Activated T-helper 1 cell treated with Interleukin-2 at 50 U/mL for 16 hours (primary cell): ENCODE results near the gene CCR2.
A peak's percentile ranks its signal among the peaks of the same experiment; 100 is the strongest.

Source experiments
- DNase-seq: peaks from one replicate; pipeline ENCODE4 v3.0.0-alpha.2; 2020; ENCODE audit warnings: low read depth

The CCR2 gene

DNA sequence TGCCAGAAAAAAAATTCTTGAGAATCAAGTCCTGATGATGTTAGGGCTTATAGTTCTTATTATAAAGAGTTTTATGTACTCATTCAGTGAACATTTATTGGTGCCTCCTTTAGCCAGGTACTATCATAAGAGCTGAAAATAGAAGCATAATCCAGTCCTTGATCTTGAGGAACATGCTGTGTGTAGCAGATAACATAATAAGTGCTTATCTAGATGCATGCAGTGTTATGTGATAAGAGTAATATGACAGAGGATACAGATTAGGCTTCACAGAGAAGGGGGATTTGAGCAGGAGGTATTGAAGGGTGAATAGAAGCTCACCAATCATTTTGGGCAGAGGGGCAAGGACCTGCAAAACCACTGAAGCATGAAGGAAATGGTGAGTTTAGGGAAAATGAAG is 1.1 kb downstream of the CCR2 start:
- DNase-seq = no peak

DNA sequence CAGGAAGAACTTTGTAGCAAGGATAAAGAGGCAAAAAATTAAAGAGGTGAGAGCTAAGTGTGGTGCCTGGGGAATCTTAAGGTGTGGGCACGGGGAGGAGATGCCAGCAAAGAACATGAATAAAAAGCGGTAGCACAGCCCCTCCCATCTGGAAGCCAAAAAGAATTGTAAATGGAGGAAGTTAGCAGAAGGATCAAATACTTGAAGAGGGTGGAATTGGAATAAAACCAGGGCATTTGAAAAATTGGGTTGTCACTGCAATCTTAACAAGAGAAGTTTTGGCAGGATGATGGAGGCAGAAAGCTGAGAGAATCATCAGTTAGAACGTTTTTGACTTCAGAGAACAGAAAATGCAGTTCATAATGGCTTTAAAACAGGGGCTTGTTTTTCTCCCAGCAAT is 2.4 kb downstream of the CCR2 start:
- DNase-seq = no peak

DNA sequence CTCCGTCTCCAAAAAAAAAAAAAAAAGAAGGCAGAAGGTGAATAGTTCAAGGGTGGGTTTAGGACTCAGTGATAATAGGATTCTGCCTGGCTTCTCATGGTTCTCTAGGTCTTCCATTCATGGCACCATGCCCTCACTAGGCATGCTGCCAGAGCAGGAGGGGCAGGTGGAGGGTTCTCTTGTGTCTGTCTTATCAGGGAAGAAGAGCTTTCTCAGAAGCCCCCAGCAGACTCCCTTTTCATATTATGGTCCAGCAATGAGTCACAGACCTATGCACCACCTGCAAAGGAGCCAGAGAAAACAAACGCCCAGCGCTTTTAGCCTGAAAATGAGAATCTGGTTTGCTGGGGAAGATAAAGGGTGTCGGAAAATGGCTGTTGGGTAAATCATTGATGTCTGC is 3.0 kb downstream of the CCR2 start:
- no peak for DNase-seq

DNA sequence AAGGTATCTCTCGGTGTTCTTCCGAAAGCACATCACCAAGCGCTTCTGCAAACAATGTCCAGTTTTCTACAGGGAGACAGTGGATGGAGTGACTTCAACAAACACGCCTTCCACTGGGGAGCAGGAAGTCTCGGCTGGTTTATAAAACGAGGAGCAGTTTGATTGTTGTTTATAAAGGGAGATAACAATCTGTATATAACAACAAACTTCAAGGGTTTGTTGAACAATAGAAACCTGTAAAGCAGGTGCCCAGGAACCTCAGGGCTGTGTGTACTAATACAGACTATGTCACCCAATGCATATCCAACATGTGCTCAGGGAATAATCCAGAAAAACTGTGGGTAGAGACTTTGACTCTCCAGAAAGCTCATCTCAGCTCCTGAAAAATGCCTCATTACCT is 4.6 kb downstream of the CCR2 start:
- no peak for DNase-seq

DNA sequence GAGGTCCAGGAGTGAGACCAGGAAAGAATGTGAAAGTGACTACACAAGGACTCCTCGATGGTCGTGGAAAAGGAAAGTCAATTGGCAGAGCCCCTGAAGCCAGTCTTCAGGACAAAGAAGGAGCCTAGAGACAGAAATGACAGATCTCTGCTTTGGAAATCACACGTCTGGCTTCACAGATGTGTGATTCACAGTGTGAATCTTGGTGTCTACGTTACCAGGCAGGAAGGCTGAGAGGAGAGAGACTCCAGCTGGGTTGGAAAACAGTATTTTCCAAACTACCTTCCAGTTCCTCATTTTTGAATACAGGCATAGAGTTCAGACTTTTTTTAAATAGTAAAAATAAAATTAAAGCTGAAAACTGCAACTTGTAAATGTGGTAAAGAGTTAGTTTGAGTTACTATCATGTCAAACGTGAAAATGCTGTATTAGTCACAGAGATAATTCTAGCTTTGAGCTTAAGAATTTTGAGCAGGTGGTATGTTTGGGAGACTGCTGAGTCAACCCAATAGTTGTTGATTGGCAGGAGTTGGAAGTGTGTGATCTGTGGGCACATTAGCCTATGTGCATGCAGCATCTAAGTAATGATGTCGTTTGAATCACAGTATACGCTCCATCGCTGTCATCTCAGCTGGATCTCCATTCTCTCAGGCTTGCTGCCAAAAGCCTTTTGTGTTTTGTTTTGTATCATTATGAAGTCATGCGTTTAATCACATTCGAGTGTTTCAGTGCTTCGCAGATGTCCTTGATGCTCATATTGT is 6.0 kb downstream of the CCR2 start:
- DNase-seq = no peak

DNA sequence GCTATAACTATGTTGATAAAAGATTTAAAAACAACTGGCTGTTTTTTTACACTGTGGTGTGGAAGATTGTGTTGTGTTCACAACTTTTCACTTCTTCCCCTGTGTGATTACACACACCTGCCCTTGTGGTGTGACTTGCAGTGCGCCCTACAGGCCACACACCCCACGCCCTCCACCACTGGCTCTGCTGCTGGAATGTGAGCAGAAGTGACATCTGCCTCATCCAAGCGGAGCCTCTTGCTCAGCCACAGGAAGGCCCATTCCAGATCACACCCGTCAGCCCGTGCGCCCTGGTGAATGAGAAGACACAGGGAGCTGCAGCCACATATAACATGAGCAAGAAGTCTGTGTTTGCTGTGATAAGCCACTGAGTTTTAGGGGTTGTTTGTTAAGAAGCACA is 7.0 kb downstream of the CCR2 start:
- DNase-seq = no peak

DNA sequence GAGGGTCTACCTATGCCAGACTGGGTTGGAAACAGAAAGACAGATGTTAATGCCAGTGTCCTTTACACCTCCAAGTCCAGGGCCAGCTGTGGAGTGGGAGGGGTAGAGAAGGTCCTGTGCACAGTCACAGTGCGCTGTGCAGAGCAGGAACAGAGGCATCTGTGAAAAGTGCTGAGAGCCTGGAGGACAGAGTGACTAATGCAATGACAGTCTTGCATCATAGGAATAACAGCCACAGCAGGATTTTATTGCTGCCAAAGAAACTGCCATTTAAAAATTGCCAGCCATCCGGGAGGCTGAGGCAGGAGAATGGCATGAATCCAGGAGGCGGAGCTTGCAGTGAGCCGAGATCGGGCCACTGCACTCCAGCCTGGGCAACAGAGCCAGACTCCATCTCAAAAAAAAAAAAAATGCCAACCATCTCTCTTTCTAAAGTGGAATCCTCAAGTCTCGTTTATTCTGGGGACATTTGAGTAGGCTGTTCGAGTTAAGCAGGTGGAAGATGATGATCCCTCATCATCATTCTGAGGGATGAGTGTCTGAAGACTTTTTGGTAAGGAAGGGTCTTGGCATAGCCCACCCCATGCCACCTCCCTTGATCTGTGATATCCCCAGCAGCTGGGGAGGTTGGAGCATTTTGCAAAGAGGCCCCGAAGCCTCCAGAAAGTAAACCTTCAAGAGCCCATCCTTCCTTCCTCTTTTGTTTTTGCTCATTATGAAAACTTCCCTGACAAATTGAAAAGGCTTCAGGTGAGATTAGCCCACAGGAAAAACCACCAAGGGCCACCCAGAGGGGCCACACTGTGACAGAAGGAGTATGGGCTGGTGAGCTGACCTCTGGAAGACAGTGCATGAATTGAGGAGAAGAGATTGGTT is 7.7 kb downstream of the CCR2 start:
- DNase-seq = no peak

DNA sequence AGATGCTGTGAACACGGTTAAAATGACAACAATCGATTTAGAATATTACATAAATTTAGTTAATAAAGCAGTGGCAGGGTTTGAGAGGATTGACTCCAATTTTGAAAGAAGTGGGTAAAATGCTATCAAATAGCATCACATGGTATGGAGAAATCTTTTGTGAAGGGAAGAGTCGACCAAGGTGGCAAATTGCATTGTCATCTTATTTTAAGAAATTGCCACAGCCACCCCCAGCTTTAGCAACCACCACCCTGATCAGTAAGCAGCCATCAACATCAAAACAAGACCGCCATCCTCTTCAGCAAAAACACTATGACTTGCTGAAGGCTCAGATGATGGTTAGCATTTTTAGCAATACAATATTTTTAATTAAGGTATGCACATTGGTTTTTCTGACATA is 11.1 kb downstream of the CCR2 start:
- no peak for DNase-seq

DNA sequence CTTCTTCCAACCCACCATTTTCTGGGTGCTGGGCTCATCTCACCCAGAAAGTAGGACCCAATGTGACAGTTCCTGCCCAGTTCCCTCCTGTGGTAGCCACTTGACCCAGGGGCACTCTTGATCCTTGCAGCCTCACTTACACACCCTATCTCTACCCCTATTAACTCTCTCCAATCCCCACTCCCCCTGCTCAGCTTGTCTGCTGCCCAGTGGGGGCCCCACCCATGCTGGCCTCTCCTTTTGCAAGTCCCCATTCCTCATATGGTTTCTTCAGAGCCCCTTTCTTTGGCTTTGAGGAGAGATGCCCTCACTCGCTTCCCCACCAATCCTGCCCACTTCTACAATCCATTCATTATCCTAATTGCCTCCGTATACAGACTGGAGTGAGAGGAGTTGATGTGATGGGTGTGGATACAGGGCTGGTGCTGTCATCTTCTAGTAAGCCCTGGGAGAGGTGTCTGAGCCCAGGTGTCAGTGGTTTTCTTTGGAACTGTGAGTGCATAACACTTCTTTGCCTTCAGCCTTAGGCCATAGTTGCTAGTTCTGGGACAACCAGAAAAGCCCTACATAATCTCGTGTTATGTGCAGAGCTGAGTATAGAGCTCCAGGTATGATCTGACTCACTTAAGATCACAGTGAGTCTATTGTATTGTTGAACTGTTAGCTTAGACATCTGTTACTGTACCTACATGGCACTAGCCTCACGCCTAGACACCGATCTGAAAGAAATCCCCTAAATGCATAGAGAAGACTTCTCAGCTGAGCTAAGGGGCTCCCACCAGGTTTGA is 12.0 kb downstream of the CCR2 start:
- no peak for DNase-seq

DNA sequence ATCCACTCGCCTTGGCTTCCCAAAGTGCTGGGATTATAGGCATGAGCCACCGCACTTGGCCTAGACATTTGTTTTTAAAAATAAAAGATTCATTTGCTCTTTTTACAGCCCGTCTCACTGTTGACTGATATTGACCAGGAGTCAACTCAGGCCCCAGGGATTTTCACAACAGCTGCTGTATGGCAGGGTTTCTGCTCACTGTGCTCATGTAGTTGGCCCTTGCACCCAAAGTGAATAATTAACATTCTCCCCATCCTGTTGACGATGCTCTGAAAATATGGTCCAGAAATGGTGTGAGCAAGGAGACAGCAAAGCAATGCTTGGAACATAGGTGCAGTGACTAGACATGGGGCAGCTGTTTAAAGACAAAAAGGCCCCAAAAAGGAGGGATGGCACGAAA is 13.9 kb downstream of the CCR2 start:
- DNase-seq = no peak

DNA sequence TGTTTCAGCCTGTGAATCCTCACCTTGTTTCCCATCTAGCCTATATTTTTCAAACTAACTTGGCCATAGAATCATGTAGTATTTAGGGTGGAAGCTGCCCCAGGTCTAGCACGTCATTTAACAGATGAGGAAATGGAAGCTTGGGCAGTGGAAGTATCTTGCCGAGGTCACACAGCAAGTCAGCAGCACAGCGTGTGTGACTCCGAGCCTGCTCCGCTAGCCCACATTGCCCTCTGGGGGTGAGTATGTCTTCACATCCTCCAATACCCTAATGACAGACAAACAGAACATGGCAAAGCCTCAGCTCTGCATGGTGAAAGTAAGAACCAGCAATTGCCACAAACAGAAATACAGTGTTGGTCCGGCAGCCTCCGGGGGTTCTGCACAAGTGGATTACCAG is 14.7 kb downstream of the CCR2 start:
- peak; percentile 48 for DNase-seq

DNA sequence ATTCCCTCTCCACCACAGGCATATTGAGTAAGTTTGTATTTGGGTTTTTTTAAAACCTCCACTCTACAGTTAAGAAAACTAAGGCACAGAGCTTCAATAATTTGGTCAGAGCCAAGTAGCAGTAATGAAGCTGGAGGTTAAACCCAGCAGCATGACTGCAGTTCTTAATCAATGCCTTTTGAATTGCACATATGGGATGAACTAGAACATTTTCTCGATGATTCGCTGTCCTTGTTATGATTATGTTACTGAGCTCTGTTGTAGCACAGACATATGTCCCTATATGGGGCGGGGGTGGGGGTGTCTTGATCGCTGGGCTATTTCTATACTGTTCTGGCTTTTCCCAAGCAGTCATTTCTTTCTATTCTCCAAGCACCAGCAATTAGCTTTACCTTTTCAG is 15.2 kb downstream of the CCR2 start:
- no peak for DNase-seq

DNA sequence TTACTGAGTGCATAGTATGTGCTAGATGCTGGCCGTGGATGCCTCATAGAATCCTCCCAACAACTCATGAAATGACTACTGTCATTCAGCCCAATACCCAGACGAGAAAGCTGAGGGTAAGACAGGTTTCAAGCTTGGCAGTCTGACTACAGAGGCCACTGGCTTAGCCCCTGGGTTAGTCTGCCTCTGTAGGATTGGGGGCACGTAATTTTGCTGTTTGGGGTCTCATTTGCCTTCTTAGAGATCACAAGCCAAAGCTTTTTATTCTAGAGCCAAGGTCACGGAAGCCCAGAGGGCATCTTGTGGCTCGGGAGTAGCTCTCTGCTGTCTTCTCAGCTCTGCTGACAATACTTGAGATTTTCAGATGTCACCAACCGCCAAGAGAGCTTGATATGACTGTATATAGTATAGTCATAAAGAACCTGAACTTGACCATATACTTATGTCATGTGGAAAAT is 15.8 kb downstream of the CCR2 start:
- DNase-seq = no peak

DNA sequence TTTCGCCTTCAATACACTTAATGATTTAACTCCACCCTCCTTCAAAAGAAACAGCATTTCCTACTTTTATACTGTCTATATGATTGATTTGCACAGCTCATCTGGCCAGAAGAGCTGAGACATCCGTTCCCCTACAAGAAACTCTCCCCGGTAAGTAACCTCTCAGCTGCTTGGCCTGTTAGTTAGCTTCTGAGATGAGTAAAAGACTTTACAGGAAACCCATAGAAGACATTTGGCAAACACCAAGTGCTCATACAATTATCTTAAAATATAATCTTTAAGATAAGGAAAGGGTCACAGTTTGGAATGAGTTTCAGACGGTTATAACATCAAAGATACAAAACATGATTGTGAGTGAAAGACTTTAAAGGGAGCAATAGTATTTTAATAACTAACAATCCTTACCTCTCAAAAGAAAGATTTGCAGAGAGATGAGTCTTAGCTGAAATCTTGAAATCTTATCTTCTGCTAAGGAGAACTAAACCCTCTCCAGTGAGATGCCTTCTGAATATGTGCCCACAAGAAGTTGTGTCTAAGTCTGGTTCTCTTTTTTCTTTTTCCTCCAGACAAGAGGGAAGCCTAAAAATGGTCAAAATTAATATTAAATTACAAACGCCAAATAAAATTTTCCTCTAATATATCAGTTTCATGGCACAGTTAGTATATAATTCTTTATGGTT is 17.1 kb downstream of the CCR2 start, which contains the start of gene CCR5:
Gene CCR5, plus strand, starts transcription at position 108 of the 680 bp plus-strand sequence. CDS start 1,957 bp downstream, outside the sequence.
- no peak for DNase-seq

DNA sequence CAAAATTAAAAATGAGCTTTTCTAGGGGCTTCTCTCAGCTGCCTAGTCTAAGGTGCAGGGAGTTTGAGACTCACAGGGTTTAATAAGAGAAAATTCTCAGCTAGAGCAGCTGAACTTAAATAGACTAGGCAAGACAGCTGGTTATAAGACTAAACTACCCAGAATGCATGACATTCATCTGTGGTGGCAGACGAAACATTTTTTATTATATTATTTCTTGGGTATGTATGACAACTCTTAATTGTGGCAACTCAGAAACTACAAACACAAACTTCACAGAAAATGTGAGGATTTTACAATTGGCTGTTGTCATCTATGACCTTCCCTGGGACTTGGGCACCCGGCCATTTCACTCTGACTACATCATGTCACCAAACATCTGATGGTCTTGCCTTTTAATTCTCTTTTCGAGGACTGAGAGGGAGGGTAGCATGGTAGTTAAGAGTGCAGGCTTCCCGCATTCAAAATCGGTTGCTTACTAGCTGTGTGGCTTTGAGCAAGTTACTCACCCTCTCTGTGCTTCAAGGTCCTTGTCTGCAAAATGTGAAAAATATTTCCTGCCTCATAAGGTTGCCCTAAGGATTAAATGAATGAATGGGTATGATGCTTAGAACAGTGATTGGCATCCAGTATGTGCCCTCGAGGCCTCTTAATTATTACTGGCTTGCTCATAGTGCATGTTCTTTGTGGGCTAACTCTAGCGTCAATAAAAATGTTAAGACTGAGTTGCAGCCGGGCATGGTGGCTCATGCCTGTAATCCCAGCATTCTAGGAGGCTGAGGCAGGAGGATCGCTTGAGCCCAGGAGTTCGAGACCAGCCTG is 17.8 kb downstream of the CCR2 start:
- no peak for DNase-seq

DNA sequence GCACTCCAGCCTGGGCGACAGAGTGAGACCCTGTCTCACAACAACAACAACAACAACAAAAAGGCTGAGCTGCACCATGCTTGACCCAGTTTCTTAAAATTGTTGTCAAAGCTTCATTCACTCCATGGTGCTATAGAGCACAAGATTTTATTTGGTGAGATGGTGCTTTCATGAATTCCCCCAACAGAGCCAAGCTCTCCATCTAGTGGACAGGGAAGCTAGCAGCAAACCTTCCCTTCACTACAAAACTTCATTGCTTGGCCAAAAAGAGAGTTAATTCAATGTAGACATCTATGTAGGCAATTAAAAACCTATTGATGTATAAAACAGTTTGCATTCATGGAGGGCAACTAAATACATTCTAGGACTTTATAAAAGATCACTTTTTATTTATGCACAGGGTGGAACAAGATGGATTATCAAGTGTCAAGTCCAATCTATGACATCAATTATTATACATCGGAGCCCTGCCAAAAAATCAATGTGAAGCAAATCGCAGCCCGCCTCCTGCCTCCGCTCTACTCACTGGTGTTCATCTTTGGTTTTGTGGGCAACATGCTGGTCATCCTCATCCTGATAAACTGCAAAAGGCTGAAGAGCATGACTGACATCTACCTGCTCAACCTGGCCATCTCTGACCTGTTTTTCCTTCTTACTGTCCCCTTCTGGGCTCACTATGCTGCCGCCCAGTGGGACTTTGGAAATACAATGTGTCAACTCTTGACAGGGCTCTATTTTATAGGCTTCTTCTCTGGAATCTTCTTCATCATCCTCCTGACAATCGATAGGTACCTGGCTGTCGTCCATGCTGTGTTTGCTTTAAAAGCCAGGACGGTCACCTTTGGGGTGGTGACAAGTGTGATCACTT is 18.8 kb downstream of the CCR2 start:
- DNase-seq = no peak

DNA sequence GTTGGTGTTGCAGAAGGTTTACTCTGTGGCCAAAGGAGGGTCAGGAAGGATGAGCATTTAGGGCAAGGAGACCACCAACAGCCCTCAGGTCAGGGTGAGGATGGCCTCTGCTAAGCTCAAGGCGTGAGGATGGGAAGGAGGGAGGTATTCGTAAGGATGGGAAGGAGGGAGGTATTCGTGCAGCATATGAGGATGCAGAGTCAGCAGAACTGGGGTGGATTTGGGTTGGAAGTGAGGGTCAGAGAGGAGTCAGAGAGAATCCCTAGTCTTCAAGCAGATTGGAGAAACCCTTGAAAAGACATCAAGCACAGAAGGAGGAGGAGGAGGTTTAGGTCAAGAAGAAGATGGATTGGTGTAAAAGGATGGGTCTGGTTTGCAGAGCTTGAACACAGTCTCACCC is 20.8 kb downstream of the CCR2 start:
- no peak for DNase-seq

DNA sequence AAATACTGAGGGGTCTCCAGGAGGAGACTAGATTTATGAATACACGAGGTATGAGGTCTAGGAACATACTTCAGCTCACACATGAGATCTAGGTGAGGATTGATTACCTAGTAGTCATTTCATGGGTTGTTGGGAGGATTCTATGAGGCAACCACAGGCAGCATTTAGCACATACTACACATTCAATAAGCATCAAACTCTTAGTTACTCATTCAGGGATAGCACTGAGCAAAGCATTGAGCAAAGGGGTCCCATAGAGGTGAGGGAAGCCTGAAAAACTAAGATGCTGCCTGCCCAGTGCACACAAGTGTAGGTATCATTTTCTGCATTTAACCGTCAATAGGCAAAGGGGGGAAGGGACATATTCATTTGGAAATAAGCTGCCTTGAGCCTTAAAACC is 21.3 kb downstream of the CCR2 start:
- no peak for DNase-seq

DNA sequence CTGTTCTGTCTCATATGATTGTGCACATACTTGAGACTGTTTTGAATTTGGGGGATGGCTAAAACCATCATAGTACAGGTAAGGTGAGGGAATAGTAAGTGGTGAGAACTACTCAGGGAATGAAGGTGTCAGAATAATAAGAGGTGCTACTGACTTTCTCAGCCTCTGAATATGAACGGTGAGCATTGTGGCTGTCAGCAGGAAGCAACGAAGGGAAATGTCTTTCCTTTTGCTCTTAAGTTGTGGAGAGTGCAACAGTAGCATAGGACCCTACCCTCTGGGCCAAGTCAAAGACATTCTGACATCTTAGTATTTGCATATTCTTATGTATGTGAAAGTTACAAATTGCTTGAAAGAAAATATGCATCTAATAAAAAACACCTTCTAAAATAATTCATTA is 21.9 kb downstream of the CCR2 start:
- DNase-seq = no peak

DNA sequence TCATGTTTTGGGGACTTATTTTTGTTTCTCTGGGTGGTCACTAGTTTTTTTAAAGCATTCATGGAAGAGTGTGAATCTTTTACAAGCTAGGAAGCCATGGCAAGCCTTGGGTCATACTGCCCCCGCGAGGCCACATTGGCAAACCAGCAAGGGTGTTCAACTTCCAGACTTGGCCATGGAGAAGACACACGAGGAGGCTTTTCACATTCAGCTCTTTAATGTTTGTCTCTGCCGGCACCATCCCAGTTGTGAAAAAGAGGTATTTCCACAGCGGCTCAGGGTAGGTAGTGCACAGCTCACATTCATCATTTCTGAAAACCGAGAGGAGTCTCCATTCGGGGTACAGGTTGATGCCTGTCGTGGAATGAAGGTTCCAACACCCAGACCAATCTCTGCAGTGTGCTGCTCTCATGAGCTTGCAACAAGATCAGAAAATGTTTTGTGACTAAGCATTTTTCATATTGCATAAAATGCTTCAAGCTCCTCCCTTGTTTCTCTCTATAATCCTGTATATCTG is 24.6 kb downstream of the CCR2 start:
- DNase-seq = peak; percentile 28
